ENCODE measurements around the gene PIANP. TPM values are rescaled to one million over a fixed set of nuclear protein-coding genes. Genes with fewer than 3 reads are reported as not detected.

The PIANP gene
- total RNA-seq, 1 experiment from 2014 or later, result not detected

- H3K9me3 ChIP-seq (ENCODE audit: insufficient read depth, low read depth), result no peaks in the 10 kb centered on the region
- H4K20me1 ChIP-seq (ENCODE audit: insufficient read depth), result no peaks in the 10 kb centered on the region
- POLR2A ChIA-PET (ENCODE audit: unreplicated experiment), result interaction anchor here (0.6 to 0.9 kb wide), 2 partner anchors 56 to 360 kb away, joined by 4 to 5 read pairs; partner anchors contain the start of gene MLF2
- H3K79me2 ChIP-seq (ENCODE audit: low read depth), result no peaks in the 10 kb centered on the region
- no peak for TF ChIP-seq CTCF (conservative IDR thresholded peaks at IDR 0.05)
- no peak for TF ChIP-seq EZH2 (IDR thresholded peaks at IDR 0.05; ENCODE audit: low read depth)
- no peaks in the 10 kb centered on the region for H3K36me3 ChIP-seq (ENCODE audit: low read depth)
- DNase-seq, result no peak
- H3K27me3 ChIP-seq (ENCODE audit: insufficient read depth, low read depth), result peaks cover 36% of the 10 kb centered on the region
- no peak overlapping the region for H3K4me3 ChIP-seq
- CTCF ChIA-PET, result interaction anchor here (0.5 to 1.0 kb wide), 5 partner anchors 8 to 374 kb away, joined by 3 to 4 read pairs (median 3); no protein-coding TSS in a partner anchor
- H3K9me2 ChIP-seq (ENCODE audit: insufficient read depth), result no peaks in the 10 kb centered on the region
- peaks cover 5% of the 10 kb centered on the region for H3F3A ChIP-seq (ENCODE audit: insufficient read depth, low read depth)
- no peaks in the 10 kb centered on the region for H3K4me1 ChIP-seq (replicated peaks; ENCODE audit: insufficient read depth)
- H3K27ac ChIP-seq, result no peak overlapping the region
- no TSS peak for BruUV-seq (replicated peaks)
- no peak overlapping the region for H2AFZ ChIP-seq
- no peak overlapping the region for H3K4me2 ChIP-seq
- intact Hi-C loops (cut with micrococcal nuclease; ENCODE audit: unreplicated experiment), result loop anchor here (1.0 to 10.0 kb wide), 2 partner anchors 80 to 712 kb away; no protein-coding TSS in a partner anchor
Measured at GRCh38 chr12:6696690-6697583, 3.7 kb downstream of the PIANP start.

DNA sequence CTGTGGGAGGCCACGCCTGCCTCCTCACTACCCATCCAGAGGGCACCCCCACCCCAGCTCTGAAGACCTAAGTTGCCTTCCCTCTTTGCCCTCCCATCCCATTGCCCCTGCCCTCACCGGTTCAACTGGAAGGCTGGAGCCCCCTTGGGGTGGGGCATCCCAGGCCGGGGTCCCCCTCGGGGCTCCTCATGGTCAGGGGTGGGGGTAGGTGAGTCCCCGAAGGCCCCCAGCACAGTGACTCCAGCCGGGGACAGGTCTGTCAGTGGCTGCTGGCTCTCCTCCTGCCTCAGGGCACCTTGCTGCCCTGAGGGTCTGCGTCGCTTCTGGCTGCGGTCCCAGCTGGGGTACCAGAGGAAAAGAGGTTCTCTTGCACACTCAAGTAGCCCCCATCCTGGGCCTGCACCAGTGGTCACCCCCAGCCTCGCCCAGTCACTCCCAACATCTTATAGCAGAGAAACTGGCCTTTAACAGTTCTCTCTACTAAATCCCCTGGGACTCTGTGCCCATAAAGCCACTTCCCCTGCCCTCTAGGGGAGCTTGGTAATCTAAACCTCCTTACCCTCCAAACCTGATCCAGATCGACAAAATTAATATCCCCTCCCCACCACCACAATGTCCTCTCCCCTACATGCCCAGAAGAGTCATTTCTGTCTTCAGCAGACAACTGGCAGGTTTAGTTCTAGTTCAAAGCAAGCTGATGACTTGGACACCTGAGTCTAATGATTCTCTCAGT, 5.1 kb downstream of the PIANP start:
- peaks cover 8% of the 10 kb centered on the region for H3K79me2 ChIP-seq (ENCODE audit: low read depth)
- H2AFZ ChIP-seq, result no peak overlapping the region
- H3K4me2 ChIP-seq, result no peak overlapping the region
- intact Hi-C loops (cut with micrococcal nuclease; ENCODE audit: unreplicated experiment), result loop anchor here (10.0 kb wide), 1 partner anchor 711 kb away; no protein-coding TSS in a partner anchor
- H3K4me3 ChIP-seq, result no peak overlapping the region
- H4K20me1 ChIP-seq (ENCODE audit: insufficient read depth), result no peaks in the 10 kb centered on the region
- H3F3A ChIP-seq (ENCODE audit: insufficient read depth, low read depth), result peaks cover 13% of the 10 kb centered on the region; the same call in 1 of the 2 replicates
- DNase-seq, result no peak
- TF ChIP-seq EZH2 (IDR thresholded peaks at IDR 0.05; ENCODE audit: low read depth) (no peak), CTCF (conservative IDR thresholded peaks at IDR 0.05) (no peak)
- H3K4me1 ChIP-seq (replicated peaks; ENCODE audit: insufficient read depth), result peaks cover 4% of the 10 kb centered on the region; the same call in 1 of the 2 replicates
- BruUV-seq (replicated peaks), result no TSS peak
- H3K36me3 ChIP-seq (ENCODE audit: low read depth), result no peaks in the 10 kb centered on the region
- ChIA-PET POLR2A (ENCODE audit: unreplicated experiment) (no interaction called here), CTCF (interaction anchor here (0.6 kb wide), 1 partner anchor 207 kb away, joined by 8 read pairs; no protein-coding TSS in a partner anchor)
- no peaks in the 10 kb centered on the region for H3K9me3 ChIP-seq (ENCODE audit: insufficient read depth, low read depth)
- H3K27ac ChIP-seq, result no peak overlapping the region
- H3K9me2 ChIP-seq (ENCODE audit: insufficient read depth), result no peaks in the 10 kb centered on the region
- H3K27me3 ChIP-seq (ENCODE audit: insufficient read depth, low read depth), result peaks cover 23% of the 10 kb centered on the region

- BruUV-seq (replicated peaks), result no TSS peak
- no peak overlapping the region for H3K4me2 ChIP-seq
- intact Hi-C loops (cut with micrococcal nuclease; ENCODE audit: unreplicated experiment), result loop anchor here (10.0 kb wide), 1 partner anchor 710 kb away; no protein-coding TSS in a partner anchor
- no peak overlapping the region for H3K4me3 ChIP-seq
- no peaks in the 10 kb centered on the region for H3K9me3 ChIP-seq (ENCODE audit: insufficient read depth, low read depth)
- DNase-seq, result no peak
- H3K79me2 ChIP-seq (ENCODE audit: low read depth), result peaks cover 16% of the 10 kb centered on the region
- TF ChIP-seq EZH2 (IDR thresholded peaks at IDR 0.05; ENCODE audit: low read depth) (no peak), CTCF (conservative IDR thresholded peaks at IDR 0.05) (no peak)
- H3K27ac ChIP-seq, result no peak overlapping the region
- H2AFZ ChIP-seq, result no peak overlapping the region
- POLR2A ChIA-PET (ENCODE audit: unreplicated experiment), result no interaction called here
- H3K27me3 ChIP-seq (ENCODE audit: insufficient read depth, low read depth), result peaks cover 23% of the 10 kb centered on the region
- CTCF ChIA-PET, result no interaction called here
- no peaks in the 10 kb centered on the region for H3K36me3 ChIP-seq (ENCODE audit: low read depth)
- H3K4me1 ChIP-seq (replicated peaks; ENCODE audit: insufficient read depth), result peaks cover 8% of the 10 kb centered on the region; the same call in 1 of the 2 replicates
- no peaks in the 10 kb centered on the region for H4K20me1 ChIP-seq (ENCODE audit: insufficient read depth)
- H3K9me2 ChIP-seq (ENCODE audit: insufficient read depth), result no peaks in the 10 kb centered on the region
- H3F3A ChIP-seq (ENCODE audit: insufficient read depth, low read depth), result peaks cover 13% of the 10 kb centered on the region; the same call in 1 of the 2 replicates
Measured at GRCh38 chr12:6694701-6695100, 5.9 kb downstream of the PIANP start.
